Fibroblast of the aortic adventitia (primary cell): ENCODE measurements around the gene SNED1. TPM values are rescaled to one million over a fixed set of nuclear protein-coding genes. Genes with fewer than 3 reads are reported as not detected.
"Not testable (repeated sequence)": the region's sequence is repeated elsewhere in the genome, so short reads cannot be mapped to it uniquely, and the experiment has no call there.

ENCODE experiments used
- DNase-seq: peaks from one replicate; pipeline ENCODE4 v3.0.0-alpha.2; 2010; ENCODE audit warnings: low read depth
- H3K4me3 ChIP-seq: 2 replicates; pipeline ENCODE4 v1.5.1; 2011; ENCODE audit warnings: low read depth, mild to moderate bottlenecking, control low read depth, low read length, moderate library complexity
- total RNA-seq: library from RNA; depleted of rRNA; stranded (reverse); fragments of >200 nt; gene quantifications from 2 replicates; pipeline ENCODE4 v1.2.3, GENCODE V29; 2012; ENCODE audit warnings: low replicate concordance
- TF ChIP-seq, protein P1 (sequence below): IDR thresholded peaks from 2 replicates; pipeline ENCODE4 v1.5.1; 2011; ENCODE audit warnings: mild to moderate bottlenecking, low read length, control low read depth, inconsistent platforms; ENCODE audit not compliant: insufficient read depth

SNED1 gene
- total RNA-seq, 1 donor, result 77.5 TPM

DNA sequence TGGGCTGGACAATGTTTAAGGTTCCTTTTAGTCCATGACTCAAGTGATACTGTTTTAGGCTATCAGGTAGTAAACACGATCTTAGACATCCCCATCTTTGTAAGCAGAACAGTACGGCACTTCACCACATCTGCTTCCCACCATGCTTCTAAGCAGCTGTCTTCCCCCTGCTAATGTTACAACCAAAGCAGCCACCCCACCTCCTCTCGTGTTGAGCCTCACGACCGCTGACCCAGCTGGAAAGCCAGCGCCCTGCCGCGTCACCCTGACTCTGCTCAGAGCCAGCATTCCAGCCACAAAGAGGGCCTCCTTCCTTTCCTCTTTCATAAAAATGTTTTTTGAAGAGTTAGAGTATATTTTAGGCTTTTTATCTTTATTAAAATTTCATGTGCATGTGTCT is 94.3 kb downstream of the SNED1 start:
- no peak for DNase-seq
- TF ChIP-seq, protein P1, sequence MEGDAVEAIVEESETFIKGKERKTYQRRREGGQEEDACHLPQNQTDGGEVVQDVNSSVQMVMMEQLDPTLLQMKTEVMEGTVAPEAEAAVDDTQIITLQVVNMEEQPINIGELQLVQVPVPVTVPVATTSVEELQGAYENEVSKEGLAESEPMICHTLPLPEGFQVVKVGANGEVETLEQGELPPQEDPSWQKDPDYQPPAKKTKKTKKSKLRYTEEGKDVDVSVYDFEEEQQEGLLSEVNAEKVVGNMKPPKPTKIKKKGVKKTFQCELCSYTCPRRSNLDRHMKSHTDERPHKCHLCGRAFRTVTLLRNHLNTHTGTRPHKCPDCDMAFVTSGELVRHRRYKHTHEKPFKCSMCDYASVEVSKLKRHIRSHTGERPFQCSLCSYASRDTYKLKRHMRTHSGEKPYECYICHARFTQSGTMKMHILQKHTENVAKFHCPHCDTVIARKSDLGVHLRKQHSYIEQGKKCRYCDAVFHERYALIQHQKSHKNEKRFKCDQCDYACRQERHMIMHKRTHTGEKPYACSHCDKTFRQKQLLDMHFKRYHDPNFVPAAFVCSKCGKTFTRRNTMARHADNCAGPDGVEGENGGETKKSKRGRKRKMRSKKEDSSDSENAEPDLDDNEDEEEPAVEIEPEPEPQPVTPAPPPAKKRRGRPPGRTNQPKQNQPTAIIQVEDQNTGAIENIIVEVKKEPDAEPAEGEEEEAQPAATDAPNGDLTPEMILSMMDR, result no peak

DNA sequence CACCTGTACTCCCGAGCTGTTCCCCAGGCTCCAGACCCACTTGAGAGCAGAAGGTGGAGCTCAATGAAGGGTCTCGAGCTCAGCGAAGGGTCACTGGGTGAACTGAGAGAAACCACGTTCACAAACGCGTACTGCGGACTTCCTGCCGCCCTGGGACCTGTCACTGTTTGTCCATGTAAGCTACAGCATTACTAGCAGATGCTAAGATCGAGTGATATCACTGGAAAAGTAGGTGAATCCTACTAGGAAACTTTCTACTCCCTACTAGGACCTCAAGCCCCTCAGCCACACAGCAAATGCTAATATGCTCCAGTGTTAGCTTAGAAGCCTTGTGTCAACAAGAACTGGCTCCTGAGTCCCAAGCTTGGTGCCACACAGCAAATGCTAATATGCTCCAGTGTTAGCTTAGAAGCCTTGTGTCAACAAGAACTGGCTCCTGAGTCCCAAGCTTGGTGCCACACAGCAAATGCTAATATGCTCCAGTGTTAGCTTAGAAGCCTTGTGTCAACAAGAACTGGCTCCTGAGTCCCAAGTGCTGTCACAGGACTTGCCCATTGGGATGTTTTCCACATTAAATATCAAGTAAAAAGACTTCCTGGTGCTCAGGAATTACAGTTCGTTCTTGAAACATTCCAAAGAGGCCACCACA is 94.8 kb downstream of the SNED1 start:
- DNase-seq, H3K4me3 ChIP-seq: not testable (repeated sequence)

More for the DNA sequence above, 94.3 kb downstream of the SNED1 start:
- H3K4me3 ChIP-seq, result no peak overlapping the region

DNA sequence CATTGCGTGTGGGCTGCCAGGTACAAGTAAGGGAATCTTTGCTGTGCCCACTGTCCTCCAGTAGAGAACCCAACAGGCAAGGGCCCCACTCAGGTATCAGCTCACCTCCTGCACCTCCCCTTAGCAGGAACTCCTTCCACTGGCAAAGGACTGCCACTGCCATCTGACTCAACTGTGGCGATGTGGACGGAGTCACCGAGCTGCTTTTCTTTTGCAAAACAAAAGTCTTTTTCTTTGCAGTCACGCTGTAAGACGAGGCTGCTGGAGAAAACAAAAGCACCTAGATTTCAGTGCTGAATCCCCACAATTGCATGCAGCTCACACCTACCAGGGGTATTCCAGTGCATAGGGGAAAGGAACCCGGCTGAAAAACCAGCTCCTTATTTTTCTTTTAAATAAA is 95.8 kb downstream of the SNED1 start:
- H3K4me3 ChIP-seq, result no peak overlapping the region
- DNase-seq, result no peak
- TF ChIP-seq, protein P1, result no peak

DNA sequence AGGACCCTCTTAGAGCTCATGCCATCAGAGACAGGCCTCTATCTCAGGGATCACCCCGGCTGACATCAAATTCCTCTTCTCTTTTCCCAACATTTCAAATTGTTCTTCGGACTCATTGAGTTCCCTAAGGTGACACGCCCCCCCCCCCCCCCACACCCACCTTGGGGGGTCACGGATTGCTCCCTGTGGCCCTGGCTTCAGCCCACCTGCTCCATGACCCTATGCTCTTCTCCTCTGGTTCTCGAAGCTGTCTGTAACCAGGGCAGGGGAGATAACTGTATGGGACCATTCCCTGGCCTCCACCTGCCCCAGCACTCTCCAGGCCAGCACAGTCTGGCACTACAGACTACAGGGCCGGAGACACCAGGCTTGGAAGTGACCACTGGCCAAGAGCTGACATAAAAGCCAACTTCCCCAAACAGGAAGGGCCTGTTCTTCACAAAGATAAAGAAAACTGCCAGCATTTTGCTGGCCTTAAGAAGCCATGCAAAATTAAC is 96.6 kb downstream of the SNED1 start:
- no peak overlapping the region for H3K4me3 ChIP-seq
- DNase-seq, result no peak
- TF ChIP-seq, protein P1, result no peak

DNA sequence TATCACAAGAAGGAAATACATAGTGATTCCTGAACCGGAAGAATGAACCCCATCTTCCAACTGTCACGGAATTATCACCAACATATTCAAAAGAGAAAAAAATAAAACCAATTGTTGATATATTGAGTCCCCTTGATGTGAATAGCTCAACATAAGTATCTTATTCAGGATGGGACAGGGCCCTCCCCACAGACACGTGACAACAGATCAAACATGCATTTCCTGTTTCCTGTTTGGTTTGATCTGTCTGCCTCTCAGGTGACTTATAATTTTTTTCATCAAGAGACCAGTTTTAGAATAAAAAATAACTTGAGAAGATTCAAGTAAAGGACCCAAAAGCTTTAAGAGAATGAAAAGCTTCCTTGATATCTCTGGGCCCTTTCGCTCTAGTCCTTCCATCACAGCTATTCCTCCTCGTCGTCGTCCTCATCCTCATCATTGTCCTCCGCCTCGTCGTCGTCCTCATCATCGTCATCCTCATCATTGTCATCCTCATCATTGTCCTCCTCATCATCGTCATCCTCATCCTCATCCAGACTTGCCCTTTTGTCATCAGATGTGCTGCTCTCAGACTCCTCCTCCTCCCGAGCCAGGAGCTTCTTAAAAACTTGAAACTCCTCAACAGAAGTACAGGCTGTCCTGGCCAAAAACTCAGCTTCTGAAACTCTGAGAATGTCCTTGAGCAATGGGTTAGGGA is 97.3 kb downstream of the SNED1 start:
- TF ChIP-seq, protein P1, result no peak
- no peak overlapping the region for H3K4me3 ChIP-seq
- DNase-seq, result no peak

DNA sequence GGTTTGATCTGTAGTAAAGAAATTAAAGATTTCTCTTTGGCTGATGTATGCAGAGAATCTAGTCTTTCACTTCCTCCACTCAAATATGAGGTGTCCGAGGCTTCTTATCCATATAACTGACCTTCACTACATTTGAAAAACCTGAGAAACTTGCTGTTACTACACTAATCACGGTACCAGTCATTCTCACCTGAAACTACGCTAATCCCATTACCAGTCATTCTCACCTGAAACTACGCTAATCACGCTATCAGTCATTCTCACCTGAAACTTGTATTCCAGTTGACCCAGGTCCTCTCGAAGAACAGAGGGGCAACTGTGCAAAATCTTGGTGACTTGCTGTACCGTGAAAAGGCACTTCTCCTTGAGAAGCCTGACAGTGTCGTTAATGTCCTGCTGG is 98.6 kb downstream of the SNED1 start:
- no peak overlapping the region for H3K4me3 ChIP-seq
- DNase-seq, result no peak
- TF ChIP-seq, protein P1, result no peak

DNA sequence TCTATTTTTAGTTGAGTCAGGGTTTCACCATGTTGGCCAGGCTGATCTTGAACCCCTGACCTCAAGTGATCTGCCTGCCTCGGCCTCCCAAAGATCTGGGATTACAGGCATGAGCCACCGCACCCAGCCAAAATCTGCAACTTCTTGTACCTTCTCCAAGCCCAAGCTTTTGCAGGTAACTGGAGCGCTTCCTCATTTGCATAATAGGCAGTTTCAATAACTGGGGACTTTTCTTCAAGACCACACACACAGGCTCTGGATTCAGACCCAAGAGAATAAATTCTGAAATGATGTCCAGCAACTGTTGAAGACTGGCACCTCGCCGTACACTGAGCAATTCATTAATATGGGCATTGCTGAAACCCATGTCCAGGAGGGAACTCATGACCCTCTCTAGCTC is 100.8 kb downstream of the SNED1 start:
- no peak for DNase-seq
- TF ChIP-seq, protein P1, result no peak
- H3K4me3 ChIP-seq, result no peak overlapping the region
